Smooth muscle cell (in vitro differentiated cells): ENCODE results near the gene LSR. TPM values are rescaled to one million over a fixed set of nuclear protein-coding genes. Genes with fewer than 3 reads are reported as not detected.

ENCODE experiments used
- DNase-seq: peaks from one replicate; lab custom pipeline; 2025; ENCODE audit not compliant: unreplicated experiment; lab: John Stamatoyannopoulos, UW
- H2AFZ ChIP-seq: fragments of 200-600 bp; sonication (generic); 2 replicates; pipeline ENCODE4 v1.6.0; 2016; ENCODE audit warnings: antibody characterized with exemption, low read depth, mild to moderate bottlenecking
- H3F3A ChIP-seq: fragments of 200-600 bp; sonication (generic); 2 replicates; pipeline ENCODE4 v1.6.0; 2017; ENCODE audit warnings: antibody characterized with exemption, low read depth
- H3K27ac ChIP-seq: fragments of 200-600 bp; sonication (generic); 2 replicates; pipeline ENCODE4 v1.5.1; 2016; ENCODE audit warnings: low read depth, mild to moderate bottlenecking
- H3K27me3 ChIP-seq: fragments of 200-600 bp; sonication (generic); 2 replicates; pipeline ENCODE4 v1.6.1; 2016; ENCODE audit warnings: low read depth, mild to moderate bottlenecking
- H3K36me3 ChIP-seq: fragments of 200-600 bp; sonication (generic); 2 replicates; pipeline ENCODE4 v1.5.1; 2016; ENCODE audit warnings: low read depth
- H3K4me1 ChIP-seq: fragments of 200-600 bp; sonication (generic); 2 replicates; pipeline ENCODE4 v1.5.1; 2016; ENCODE audit warnings: low read depth
- H3K4me2 ChIP-seq: fragments of 200-600 bp; sonication (generic); 2 replicates; pipeline ENCODE4 v1.6.0; 2016; ENCODE audit warnings: mild to moderate bottlenecking
- H3K4me3 ChIP-seq: fragments of 200-600 bp; sonication (generic); 2 replicates; pipeline ENCODE4 v1.5.1; 2016; ENCODE audit warnings: mild to moderate bottlenecking
- H3K79me2 ChIP-seq: fragments of 200-600 bp; sonication (generic); 2 replicates; pipeline ENCODE4 v1.6.0; 2016; ENCODE audit warnings: low read depth, mild to moderate bottlenecking
- H3K9ac ChIP-seq: fragments of 200-600 bp; sonication (generic); 2 replicates; pipeline ENCODE4 v1.6.0; 2016; ENCODE audit warnings: low read depth
- H3K9me3 ChIP-seq: fragments of 200-600 bp; sonication (generic); replicated peaks from 2 replicates; pipeline ENCODE4 v1.5.1; 2016; ENCODE audit warnings: low read depth
- H4K20me1 ChIP-seq: fragments of 200-600 bp; sonication (generic); 2 replicates; pipeline ENCODE4 v1.6.0; 2016; ENCODE audit warnings: low read depth
- CTCF ChIP-seq: fragments of 200-600 bp; sonication (generic); IDR thresholded peaks from 2 replicates; pipeline ENCODE4 v1.5.1; 2017; ENCODE audit warnings: borderline replicate concordance, mild to moderate bottlenecking, antibody characterized with exemption; ENCODE audit not compliant: insufficient read depth, poor library complexity, severe bottlenecking
- WGBS: methylation state at CpG from one replicate; pipeline ENCODE4 v1.1.7; 2016; ENCODE audit warnings: low lambda C conversion rate; 5-methylcytosine and 5-hydroxymethylcytosine counted together
- polyA plus RNA-seq: library from polyadenylated mRNA; unstranded; fragments of >200 nt; fragmentation: Nextera tagmentation; extraction: Ambion mirVana; gene quantifications from 2 replicates; pipeline ENCODE4 v1.2.1, GENCODE V29; 2016
- total RNA-seq: library from RNA; depleted of rRNA; stranded (reverse); fragments of >200 nt; gene quantifications from 2 replicates; pipeline ENCODE4 v1.2.3, GENCODE V29; 2014

The LSR gene
- total and polyA plus RNA-seq, 2 experiments from 2014 or later = 14.0 to 14.2 TPM

- H3F3A ChIP-seq = no peaks in the 10 kb centered on the region
- no peaks in the 10 kb centered on the region for H3K9me3 ChIP-seq
- no peak overlapping the region for H2AFZ ChIP-seq
- no peak overlapping the region for H3K4me2 ChIP-seq
- no peaks in the 10 kb centered on the region for H3K36me3 ChIP-seq
- no peak overlapping the region for H3K4me3 ChIP-seq
- no peak for TF ChIP-seq CTCF
- DNase-seq = no peak
- H3K27ac ChIP-seq = no peak overlapping the region
- H3K79me2 ChIP-seq = no peaks in the 10 kb centered on the region
- H4K20me1 ChIP-seq = no peaks in the 10 kb centered on the region
- 78% methylated on average over 7 of the region's 7 CpGs for WGBS
- no peak overlapping the region for H3K9ac ChIP-seq
- H3K4me1 ChIP-seq = no peaks in the 10 kb centered on the region
- H3K27me3 ChIP-seq = no peaks in the 10 kb centered on the region
Measured at GRCh38 chr19:35214766-35215422, 33.9 kb upstream of the LSR start.

GRCh38 chr19:35216016-35216832 lies 32.6 kb upstream of the LSR start:
- Histone ChIP-seq H3K9me3 (no peaks in the 10 kb centered on the region), H3K4me3 (no peak overlapping the region), H3K9ac (no peak overlapping the region), H2AFZ (no peak overlapping the region), H3K36me3 (no peaks in the 10 kb centered on the region), H3K27ac (no peak overlapping the region), H3K4me2 (no peak overlapping the region), H3K27me3 (no peaks in the 10 kb centered on the region), H4K20me1 (no peaks in the 10 kb centered on the region), H3K79me2 (no peaks in the 10 kb centered on the region), H3K4me1 (no peaks in the 10 kb centered on the region), H3F3A (no peaks in the 10 kb centered on the region)
- WGBS = 83% methylated on average over 8 of the region's 8 CpGs
- no peak for DNase-seq
- no peak for TF ChIP-seq CTCF

- Histone ChIP-seq H3K4me3 (no peak overlapping the region), H3K4me1 (no peaks in the 10 kb centered on the region), H3K36me3 (no peaks in the 10 kb centered on the region), H3K9ac (no peak overlapping the region), H3F3A (no peaks in the 10 kb centered on the region), H2AFZ (no peak overlapping the region), H3K79me2 (no peaks in the 10 kb centered on the region), H3K4me2 (no peak overlapping the region), H3K9me3 (no peaks in the 10 kb centered on the region), H4K20me1 (no peaks in the 10 kb centered on the region), H3K27me3 (no peaks in the 10 kb centered on the region), H3K27ac (no peak overlapping the region)
- no peak for TF ChIP-seq CTCF
- DNase-seq = no peak
- WGBS = 74% methylated on average over 3 of the region's 3 CpGs
Measured at GRCh38 chr19:35216833-35217648, 31.8 kb upstream of the LSR start.
